Stimulated activated naive B cell treated with anti-CD40 and anti-IgM and Interleukin-4, amounts not matched to agents 10 μg/mL and 1 μg/mL and 100 μg/mL, for 72 hours (primary cell): ENCODE measurements around the gene SPATS2.
"Not testable (repeated sequence)": the region's sequence is repeated elsewhere in the genome, so short reads cannot be mapped to it uniquely, and the experiment has no call there.

Experiments used
- ATAC-seq, 2 donors: fragments of 150-1000 bp; cut with Tn5 transposase; replicated peaks; 2 replicates each; pipeline ENCODE4 v1.10.0; 2021; ENCODE audit warnings: moderate library complexity in 1 of 2
- DNase-seq: peaks from one replicate; pipeline ENCODE4 v3.0.0; 2021
- H3K27ac Mint-ChIP-seq: one replicate; pipeline ENCODE4 v1.8.0; 2022; ENCODE audit warnings: mild to moderate bottlenecking, mixed read lengths
- H3K27me3 Mint-ChIP-seq, 2 donors: one replicate each; pipeline ENCODE4 v1.8.0; 2022; ENCODE audit warnings: mixed read lengths in 2 of 2
- H3K36me3 Mint-ChIP-seq, 2 donors: one replicate each; pipeline ENCODE4 v1.8.0; 2022; ENCODE audit warnings: mixed read lengths in 2 of 2, mild to moderate bottlenecking in 1 of 2
- H3K4me1 Mint-ChIP-seq, 2 donors: one replicate each; pipeline ENCODE4 v1.8.0; 2022; ENCODE audit warnings: mixed read lengths in 2 of 2, mild to moderate bottlenecking in 1 of 2
- H3K4me3 Mint-ChIP-seq, 2 donors: one replicate each; pipeline ENCODE4 v1.8.0; 2022; ENCODE audit warnings: mild to moderate bottlenecking in 2 of 2, mixed read lengths in 2 of 2, moderate library complexity in 1 of 2
- H3K9me3 Mint-ChIP-seq, 2 donors: one replicate each; pipeline ENCODE4 v1.8.0; 2022; ENCODE audit warnings: mixed read lengths in 2 of 2, mild to moderate bottlenecking in 1 of 2

Gene SPATS2

DNA sequence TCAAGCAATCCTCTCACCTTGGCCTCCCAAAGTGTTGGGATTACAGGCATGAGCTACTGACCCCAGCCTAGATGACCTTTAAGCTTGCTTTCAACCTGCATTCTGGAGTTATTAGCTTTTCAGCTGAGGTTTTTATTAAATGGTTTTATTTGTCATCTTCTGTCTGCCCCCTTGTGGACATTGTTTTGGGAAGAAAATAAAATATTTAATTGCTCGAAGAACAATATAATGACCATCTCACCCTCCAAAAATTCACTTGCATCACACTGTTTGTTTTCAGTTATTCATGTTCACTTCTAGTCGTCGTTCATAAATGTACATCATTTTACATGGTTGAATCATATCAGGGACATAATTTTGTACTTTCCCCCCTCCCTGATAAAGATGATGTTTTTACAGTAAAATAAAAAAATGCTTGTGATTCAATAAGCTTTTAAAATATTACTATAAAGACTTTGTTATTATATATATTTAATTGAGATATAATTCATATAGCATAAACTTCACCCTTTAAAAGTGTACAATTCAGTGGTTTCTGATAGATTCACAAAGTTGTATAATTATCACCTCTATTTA lies 10.1 kb upstream of the SPATS2 start:
- Mint-ChIP-seq H3K27ac (no peak overlapping the region), H3K27me3 (peaks cover 21 to 53% of the 10 kb centered on the region in 2 donors), H3K9me3 (no peaks in the 10 kb centered on the region), H3K4me3 (no peak overlapping the region), H3K4me1 (peaks cover 2 to 8% of the 10 kb centered on the region in 2 donors), H3K36me3 (no peaks in the 10 kb centered on the region)
- no peak for ATAC-seq
- no peak for DNase-seq

DNA sequence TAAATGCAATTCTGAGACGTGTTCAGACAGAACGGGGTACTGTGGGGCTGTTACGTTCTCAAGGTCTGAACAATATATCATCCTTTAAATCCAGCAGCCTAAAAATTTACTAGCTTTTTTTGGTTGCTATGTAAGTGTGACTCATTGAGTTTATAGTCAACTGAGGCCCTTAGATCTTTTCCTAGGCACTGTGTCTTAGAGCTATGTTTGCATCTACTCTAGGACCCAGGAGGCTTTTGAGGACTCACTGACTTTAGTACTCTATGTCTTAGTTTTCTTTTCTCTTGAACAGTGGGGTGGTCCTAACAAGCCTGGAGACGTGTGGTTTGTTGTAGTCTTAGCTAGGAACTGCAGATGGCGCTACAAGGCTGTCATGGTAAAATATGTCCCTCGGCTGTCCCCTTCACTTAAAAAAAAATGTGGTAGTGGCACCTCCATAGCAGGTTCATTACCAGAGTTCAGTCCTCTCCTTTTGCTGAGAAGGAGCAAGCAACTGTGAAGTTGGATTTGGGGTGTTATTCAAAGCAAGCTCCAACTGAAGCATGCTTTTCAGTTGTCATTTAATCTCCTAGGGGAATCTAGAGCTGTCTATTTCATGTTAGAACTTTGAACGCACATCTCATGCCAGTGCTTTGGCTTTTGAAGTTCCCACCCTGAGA lies 8.7 kb upstream of the SPATS2 start:
- Mint-ChIP-seq H3K4me1 (peaks cover 2 to 8% of the 10 kb centered on the region in 2 donors), H3K9me3 (no peaks in the 10 kb centered on the region), H3K4me3 (no peak overlapping the region), H3K27ac (no peak overlapping the region), H3K27me3 (peaks cover 16 to 45% of the 10 kb centered on the region in 2 donors), H3K36me3 (no peaks in the 10 kb centered on the region)
- DNase-seq, result peak; percentile 52
- ATAC-seq, result peak; percentile 92 to 94

DNA sequence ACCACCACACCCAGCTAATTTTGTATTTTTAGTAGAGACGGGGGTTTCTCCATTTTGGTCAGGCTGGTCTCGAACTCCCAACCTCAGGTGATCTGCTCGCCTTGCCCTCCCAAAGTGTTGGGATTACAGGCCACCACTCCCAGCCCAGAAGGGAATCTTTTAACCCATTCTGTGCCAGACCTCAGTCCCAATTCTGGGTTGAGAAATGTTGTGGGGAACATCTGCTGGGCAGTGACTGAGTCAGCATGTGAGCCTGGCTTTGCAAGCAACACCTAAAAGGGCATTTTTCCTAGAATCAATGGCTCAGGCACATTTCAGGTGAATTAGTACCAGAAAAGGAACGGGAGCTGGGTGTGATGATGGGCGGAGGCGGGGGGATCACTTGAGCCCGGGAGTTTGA lies 7.6 kb upstream of the SPATS2 start:
- ATAC-seq (no peak), DNase-seq (no peak)
- H3K27me3 Mint-ChIP-seq, result peaks cover 11 to 36% of the 10 kb centered on the region in 2 donors
- H3K4me3 Mint-ChIP-seq, result no peak overlapping the region
- H3K9me3 Mint-ChIP-seq, result no peaks in the 10 kb centered on the region
- peaks cover 2 to 8% of the 10 kb centered on the region in 2 donors for H3K4me1 Mint-ChIP-seq
- no peaks in the 10 kb centered on the region for H3K36me3 Mint-ChIP-seq
- no peak overlapping the region for H3K27ac Mint-ChIP-seq

DNA sequence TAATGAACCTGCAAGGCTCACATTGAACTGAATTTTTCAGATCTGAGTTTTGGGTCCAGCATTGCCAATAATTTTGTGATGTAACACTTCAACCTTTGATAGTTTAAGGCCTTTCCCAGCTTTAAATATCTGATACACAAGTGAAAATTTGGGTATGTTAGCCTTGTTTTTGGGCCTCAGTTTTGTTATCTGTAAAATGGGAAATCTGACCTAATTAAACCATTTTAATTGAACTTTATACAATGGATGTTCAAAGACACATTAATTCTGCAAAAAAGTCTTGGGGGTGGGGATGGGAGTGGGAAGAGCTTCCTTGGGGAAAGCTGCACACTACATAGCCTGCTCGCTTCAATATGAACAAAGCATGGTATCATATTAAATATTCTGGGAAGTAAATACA lies 5.2 kb upstream of the SPATS2 start:
- H3K27me3 Mint-ChIP-seq, result peaks cover 4 to 25% of the 10 kb centered on the region in 2 donors
- H3K9me3 Mint-ChIP-seq, result no peaks in the 10 kb centered on the region
- no peak overlapping the region for H3K27ac Mint-ChIP-seq
- ATAC-seq (no peak), DNase-seq (no peak)
- H3K4me3 Mint-ChIP-seq, result no peak overlapping the region
- H3K4me1 Mint-ChIP-seq, result peaks cover 2 to 8% of the 10 kb centered on the region in 2 donors
- H3K36me3 Mint-ChIP-seq, result peaks cover 0 to 1% of the 10 kb centered on the region in 2 donors

DNA sequence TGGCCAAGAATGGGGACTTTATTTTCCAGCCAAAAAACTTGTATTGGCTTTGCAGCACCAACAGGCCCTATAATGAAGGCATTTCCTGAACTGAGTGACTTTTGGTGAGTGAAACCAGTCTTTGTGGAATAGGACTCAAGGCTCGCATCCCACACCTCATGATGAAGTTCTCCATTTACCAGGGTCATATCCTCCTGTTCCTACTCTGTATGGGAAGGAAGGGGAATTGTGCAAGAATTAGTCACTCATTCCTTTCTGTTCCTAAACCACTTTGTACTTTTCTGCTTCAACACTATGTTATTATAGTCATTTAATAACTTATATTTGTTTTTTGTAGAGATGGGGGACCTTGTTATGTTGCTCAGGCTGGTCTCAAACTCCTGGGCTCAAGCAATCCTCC lies 2.3 kb upstream of the SPATS2 start:
- no peak overlapping the region for H3K27ac Mint-ChIP-seq
- no peaks in the 10 kb centered on the region for H3K9me3 Mint-ChIP-seq
- peaks cover 15 to 22% of the 10 kb centered on the region in 2 donors for H3K4me1 Mint-ChIP-seq
- DNase-seq (no peak), ATAC-seq (no peak)
- H3K36me3 Mint-ChIP-seq, result peaks cover 0 to 1% of the 10 kb centered on the region in 2 donors
- no peak overlapping the region for H3K4me3 Mint-ChIP-seq
- H3K27me3 Mint-ChIP-seq, result peaks cover 4 to 11% of the 10 kb centered on the region in 2 donors

DNA sequence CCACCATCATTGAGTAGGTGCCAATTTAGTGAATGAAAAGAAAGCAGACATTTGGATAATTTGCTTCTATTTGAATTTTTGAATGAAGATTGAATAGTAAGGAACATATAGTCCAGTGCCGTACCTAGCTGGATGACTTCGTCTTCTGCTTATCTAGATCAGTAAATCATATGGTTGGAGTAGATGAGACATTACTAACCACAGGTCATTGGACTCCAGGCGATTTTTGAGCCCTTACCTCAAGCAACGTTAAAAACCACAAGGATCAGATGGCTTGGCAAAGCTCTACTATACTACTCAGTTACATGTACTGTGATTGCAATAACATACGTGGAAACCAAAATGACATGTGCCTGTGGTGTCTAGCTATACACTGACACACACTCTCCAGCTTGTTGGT lies 1.7 kb upstream of the SPATS2 start:
- Mint-ChIP-seq H3K9me3 (no peaks in the 10 kb centered on the region), H3K27me3 (peaks cover 4 to 11% of the 10 kb centered on the region in 2 donors), H3K4me3 (no peak overlapping the region), H3K27ac (no peak overlapping the region), H3K4me1 (peaks cover 17 to 28% of the 10 kb centered on the region in 2 donors), H3K36me3 (peaks cover 0 to 1% of the 10 kb centered on the region in 2 donors)
- no peak for DNase-seq
- ATAC-seq, result no peak

DNA sequence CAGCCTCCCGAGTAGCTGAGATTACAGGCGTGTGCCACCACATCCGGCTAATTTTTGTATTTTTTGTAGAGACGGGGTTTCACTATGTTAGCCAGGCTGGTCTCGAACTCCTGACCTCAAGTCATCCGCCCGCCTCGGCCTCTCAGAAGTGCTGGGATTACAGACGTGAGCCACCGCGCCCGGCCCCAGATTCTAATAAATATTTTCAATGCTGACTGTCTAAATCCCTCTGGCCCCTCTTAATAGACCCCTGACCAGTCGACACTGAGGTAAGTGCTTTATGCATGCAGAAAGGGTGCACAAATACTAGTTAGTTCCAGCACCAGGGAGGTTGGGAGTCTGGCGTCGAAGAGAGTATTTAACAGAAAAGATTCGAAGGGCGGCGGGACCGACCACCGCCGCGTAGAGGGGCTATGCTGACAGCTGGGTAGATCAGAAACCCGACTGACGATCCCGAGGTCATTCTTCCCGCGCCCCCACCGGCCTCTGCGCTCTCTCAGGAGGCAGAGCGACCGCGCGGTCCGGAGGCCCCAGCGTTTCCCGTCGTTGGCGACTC lies 1.1 kb upstream of the SPATS2 start:
- Mint-ChIP-seq H3K27ac (peak overlapping the region; percentile 98), H3K36me3 (peaks cover under 1 to 1% of the 10 kb centered on the region in 2 donors), H3K9me3 (no peaks in the 10 kb centered on the region), H3K4me1 (peaks cover 19 to 34% of the 10 kb centered on the region in 2 donors), H3K27me3 (peaks cover 0 to 6% of the 10 kb centered on the region in 2 donors), H3K4me3 (peak overlapping the region; percentile 82 to 90)
- DNase-seq (peak; percentile 28), ATAC-seq (peak; percentile 24 to 33)

DNA sequence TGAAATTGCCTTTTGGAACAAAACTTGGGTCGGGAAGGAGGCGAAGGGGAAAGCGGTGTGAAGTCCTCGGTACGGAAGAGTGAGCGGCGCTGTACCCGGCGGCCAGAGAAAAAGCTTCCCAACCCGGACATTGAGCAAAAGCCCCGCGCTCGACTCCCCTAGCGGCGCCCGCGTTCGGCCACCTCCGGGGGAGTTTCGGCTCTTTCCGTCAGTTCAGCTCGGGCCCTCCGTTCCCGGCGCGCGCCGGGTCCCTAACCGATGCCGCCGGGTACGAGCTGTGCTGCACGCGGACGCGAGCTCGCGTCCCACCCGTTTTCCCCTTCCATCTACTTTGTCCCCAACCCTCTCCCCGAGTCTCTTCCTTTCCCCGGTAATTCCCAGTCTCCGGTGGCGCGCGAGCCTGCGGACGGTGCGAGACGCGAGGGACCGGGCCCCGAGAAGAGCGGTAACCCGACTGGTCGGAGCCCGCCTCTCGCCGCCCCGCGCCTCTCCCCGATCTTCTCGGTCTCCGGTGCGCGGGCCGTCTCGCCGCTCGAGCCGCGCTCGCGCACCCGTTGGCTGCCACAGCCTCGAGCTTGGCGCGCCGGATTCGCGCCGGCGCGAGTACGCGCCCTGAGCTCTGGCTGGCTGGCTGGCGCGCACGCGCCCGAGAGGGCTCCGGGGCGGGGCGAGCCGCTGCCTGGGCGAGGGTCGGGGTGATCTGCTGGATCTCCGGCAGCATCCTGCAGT lies 446 bp upstream of the SPATS2 start:
- Mint-ChIP-seq H3K27ac (peak overlapping the region; percentile 98), H3K27me3 (no peaks in the 10 kb centered on the region), H3K4me1 (peaks cover 24 to 41% of the 10 kb centered on the region in 2 donors), H3K4me3 (peak overlapping the region; percentile 82 to 90), H3K9me3 (no peaks in the 10 kb centered on the region), H3K36me3 (peaks cover 1 to 5% of the 10 kb centered on the region in 2 donors)
- DNase-seq, result peak; percentile 90
- peak; percentile 83 to 87 for ATAC-seq

DNA sequence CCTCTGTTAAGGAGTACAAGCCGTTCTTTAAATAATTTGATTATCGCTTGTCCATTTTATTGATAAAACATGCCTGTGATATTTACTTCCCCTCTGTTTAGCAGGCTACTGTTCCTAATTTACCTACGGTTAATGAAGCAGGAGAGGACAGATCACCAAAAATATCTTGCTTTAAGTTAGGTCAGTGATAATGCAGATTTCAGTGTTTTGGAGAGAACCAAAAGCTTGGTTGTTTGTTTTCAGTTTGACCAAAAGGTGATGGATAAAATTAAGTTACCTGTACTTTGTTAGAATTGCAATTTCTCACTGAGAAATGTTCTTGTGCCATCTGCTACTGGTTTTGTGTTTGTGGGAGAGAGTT lies 958 bp downstream of the SPATS2 start:
- Mint-ChIP-seq H3K4me1 (peaks cover 24 to 41% of the 10 kb centered on the region in 2 donors), H3K27me3 (no peaks in the 10 kb centered on the region), H3K36me3 (peaks cover 1 to 5% of the 10 kb centered on the region in 2 donors), H3K4me3 (peak overlapping the region; percentile 82 to 90), H3K27ac (peak overlapping the region; percentile 26), H3K9me3 (no peaks in the 10 kb centered on the region)
- no peak for ATAC-seq
- DNase-seq, result no peak

DNA sequence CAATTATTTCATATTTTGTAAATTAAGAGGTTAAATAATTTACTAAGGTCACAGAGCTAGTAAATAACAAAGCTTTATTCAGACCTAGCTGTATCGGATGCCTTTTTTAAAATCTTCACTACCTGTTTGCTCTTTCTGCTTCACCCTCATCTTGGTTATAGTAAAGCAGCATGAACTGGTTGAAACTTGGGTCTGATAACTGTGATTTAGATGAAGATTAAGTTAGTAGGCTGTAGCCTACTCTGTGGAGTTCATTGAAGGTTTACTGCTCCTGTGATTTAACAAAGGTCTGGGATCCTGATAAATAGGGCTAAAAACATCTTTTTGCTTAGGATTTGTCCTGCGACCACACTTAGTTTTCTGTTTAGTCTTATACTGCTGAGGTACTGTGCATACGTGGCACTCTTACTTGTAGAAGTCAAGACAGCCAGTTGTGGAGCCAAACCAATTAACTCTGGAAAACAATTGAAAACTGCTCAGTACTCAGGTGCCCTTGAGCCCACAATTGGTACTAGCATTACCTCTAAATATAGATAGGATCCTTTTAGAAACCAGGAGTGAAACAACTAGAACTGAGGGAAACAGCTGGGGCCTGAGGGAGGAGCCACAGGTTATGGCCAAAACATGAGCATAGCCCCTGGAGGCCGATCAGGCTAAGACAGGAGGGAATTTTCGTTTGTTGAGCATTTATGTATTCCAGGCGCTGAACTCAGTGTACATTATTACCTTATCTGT lies 2.3 kb downstream of the SPATS2 start:
- H3K4me1 Mint-ChIP-seq, result peaks cover 24 to 41% of the 10 kb centered on the region in 2 donors
- peaks cover 1 to 5% of the 10 kb centered on the region in 2 donors for H3K36me3 Mint-ChIP-seq
- no peaks in the 10 kb centered on the region for H3K27me3 Mint-ChIP-seq
- ATAC-seq (peak; percentile 10 to 22), DNase-seq (no peak)
- peak overlapping the region; percentile 32 to 37 for H3K4me3 Mint-ChIP-seq
- H3K27ac Mint-ChIP-seq, result no peak overlapping the region
- H3K9me3 Mint-ChIP-seq, result no peaks in the 10 kb centered on the region

DNA sequence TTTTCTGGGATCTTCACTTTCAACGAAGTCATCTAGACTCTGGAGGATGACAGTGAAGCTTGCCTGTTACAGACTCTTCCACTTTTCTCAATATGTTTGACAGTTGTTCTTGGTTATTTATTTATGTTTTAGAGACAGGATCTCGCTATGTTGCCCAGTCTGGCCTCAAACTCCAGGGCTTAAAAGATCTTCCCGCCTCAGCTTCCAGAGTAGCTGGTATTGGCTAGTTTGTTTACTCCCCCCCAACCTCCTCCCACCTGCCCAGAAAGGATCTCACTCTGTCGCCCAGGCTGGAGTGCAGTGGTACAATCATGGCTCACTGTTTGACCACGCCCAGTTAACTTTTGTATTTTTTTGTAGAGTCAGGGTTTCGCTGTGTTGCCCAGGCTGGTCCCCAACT lies 3.3 kb downstream of the SPATS2 start:
- H3K27ac Mint-ChIP-seq, result no peak overlapping the region
- no peaks in the 10 kb centered on the region for H3K27me3 Mint-ChIP-seq
- H3K4me3 Mint-ChIP-seq, result no peak overlapping the region
- H3K9me3 Mint-ChIP-seq, result no peaks in the 10 kb centered on the region
- no peak for ATAC-seq
- no peak for DNase-seq
- peaks cover 1 to 5% of the 10 kb centered on the region in 2 donors for H3K36me3 Mint-ChIP-seq
- peaks cover 24 to 41% of the 10 kb centered on the region in 2 donors for H3K4me1 Mint-ChIP-seq

DNA sequence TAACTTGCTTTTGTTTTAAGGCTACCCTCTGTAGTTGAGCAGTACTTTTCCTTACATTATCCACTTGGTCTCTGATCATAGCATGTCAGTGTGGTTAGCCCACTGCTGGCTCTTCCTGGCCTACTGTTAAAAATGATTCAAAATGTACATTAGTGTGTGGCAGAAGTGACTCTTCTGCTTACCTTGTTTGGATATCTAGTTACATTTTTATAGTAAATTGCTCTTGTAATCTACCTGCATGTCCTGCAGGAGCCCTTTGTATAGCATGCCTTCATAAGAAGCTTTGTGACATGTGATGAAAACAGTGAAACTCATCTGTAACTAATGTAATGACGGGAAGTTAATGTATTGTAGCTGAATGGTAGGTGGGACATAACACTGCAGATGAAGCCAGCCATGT lies 8.1 kb downstream of the SPATS2 start:
- ATAC-seq, result no peak
- Mint-ChIP-seq H3K4me3 (no peak overlapping the region), H3K27me3 (no peaks in the 10 kb centered on the region), H3K9me3 (no peaks in the 10 kb centered on the region), H3K27ac (no peak overlapping the region), H3K36me3 (peaks cover 0 to 5% of the 10 kb centered on the region in 2 donors), H3K4me1 (peaks cover 8 to 15% of the 10 kb centered on the region in 2 donors)
- DNase-seq, result no peak

DNA sequence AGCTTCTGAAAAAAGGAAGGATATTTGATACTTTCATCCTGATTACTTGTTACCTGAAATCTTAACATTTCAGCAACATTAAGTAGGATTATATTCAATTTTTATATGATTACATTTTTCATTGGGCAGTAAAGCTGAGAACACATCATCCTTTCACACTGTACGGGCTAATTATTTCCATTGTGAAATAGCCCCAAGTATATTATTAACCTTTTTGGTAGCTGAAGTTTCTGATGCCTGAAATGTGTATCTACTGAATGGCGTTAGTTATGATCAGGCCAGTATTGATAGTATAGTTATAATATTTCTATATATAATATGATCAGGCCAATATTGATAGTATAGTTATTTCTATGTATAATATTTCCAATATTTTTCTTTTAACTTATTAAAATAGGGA lies 10.1 kb downstream of the SPATS2 start:
- peaks cover 0 to 2% of the 10 kb centered on the region in 2 donors for H3K36me3 Mint-ChIP-seq
- ATAC-seq (no peak), DNase-seq (no peak)
- no peaks in the 10 kb centered on the region for H3K27me3 Mint-ChIP-seq
- H3K9me3 Mint-ChIP-seq, result no peaks in the 10 kb centered on the region
- H3K4me1 Mint-ChIP-seq, result no peaks in the 10 kb centered on the region
- no peak overlapping the region for H3K27ac Mint-ChIP-seq
- H3K4me3 Mint-ChIP-seq, result no peak overlapping the region

DNA sequence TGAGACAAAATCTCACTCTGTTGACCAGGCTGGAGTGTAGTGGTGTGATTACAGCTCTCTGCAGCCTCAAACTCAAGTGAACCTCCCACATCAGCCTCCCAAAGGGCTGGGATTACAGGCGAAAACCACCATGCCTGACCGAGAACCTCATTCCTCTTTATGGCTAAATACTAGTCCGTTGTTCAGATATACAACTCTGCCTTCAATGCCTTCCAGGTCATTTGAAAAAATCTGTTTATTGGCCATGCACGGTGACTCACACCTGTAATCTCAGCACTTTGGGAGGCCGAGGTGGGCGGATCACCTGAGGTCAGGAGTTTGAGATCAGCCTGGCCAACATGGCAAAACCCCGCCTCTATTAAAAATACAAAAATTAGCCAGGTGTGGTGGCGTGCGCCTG lies 12.9 kb downstream of the SPATS2 start:
- not testable (repeated sequence) for H3K36me3 Mint-ChIP-seq, H3K9me3 Mint-ChIP-seq, H3K27me3 Mint-ChIP-seq, ATAC-seq, H3K27ac Mint-ChIP-seq, DNase-seq, H3K4me1 Mint-ChIP-seq, H3K4me3 Mint-ChIP-seq
